ENCODE data around the gene BIVM. TPM values are rescaled to one million over a fixed set of nuclear protein-coding genes. Genes with fewer than 3 reads are reported as not detected.

The BIVM gene
- total RNA-seq, 1 experiment from 2014 or later, result 12.5 TPM

DNA sequence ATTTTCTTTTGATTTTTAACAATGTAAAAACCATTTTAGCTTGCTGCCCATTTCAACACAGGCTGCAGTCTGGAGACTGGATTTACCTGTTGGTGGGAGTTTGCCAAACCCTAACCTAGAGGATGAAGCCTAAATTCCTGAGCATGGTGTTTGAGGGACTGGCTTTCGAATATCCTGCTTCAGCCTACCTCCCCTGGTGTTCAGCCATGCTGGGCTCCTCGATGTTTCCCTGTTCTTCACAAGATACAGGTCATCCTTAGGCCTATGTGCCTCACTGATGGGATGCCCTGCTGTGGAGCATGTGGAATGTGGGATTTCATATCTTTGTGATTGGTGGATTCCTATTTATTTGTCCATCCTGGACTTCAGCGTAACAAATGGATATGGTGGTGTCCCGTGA, 26.5 kb downstream of the BIVM start:
- H3K4me2 ChIP-seq, result peak overlapping the region; percentile 71
- H3K9me2 ChIP-seq (ENCODE audit: insufficient read depth), result no peaks in the 10 kb centered on the region
- CTCF ChIA-PET, result interaction anchor here (0.6 kb wide), 1 partner anchor 16 kb away, joined by 3 read pairs; no protein-coding TSS in a partner anchor
- H4K20me1 ChIP-seq (ENCODE audit: insufficient read depth), result 0 out of 2 replicates have a peak, but pooled peaks cover 4% of the 10 kb centered on the region
- peaks cover 17% of the 10 kb centered on the region for H3K4me1 ChIP-seq (replicated peaks; ENCODE audit: insufficient read depth)
- no peaks in the 10 kb centered on the region for H3K9me3 ChIP-seq (ENCODE audit: insufficient read depth, low read depth)
- H3K36me3 ChIP-seq (ENCODE audit: low read depth), result no peaks in the 10 kb centered on the region; the same call in 1 of the 2 replicates
- H2AFZ ChIP-seq, result no peak overlapping the region; the same call in 1 of the 2 replicates
- no peak for TF ChIP-seq EZH2 (IDR thresholded peaks at IDR 0.05; ENCODE audit: low read depth)
- no peak for TF ChIP-seq CTCF (conservative IDR thresholded peaks at IDR 0.05)
- no TSS peak for BruUV-seq (replicated peaks)
- H3K4me3 ChIP-seq, result no peak overlapping the region
- no peaks in the 10 kb centered on the region for H3K79me2 ChIP-seq (ENCODE audit: low read depth)
- peak in 1 of 2 experiments; percentile 62 for DNase-seq
- H3F3A ChIP-seq (ENCODE audit: insufficient read depth, low read depth), result peaks cover 21% of the 10 kb centered on the region
- intact Hi-C loops (cut with micrococcal nuclease; ENCODE audit: unreplicated experiment), result no loop called here
- peak overlapping the region; percentile 59 for H3K27ac ChIP-seq
- POLR2A ChIA-PET (ENCODE audit: unreplicated experiment), result interaction anchor here (0.6 kb wide), 1 partner anchor 20 kb away, joined by 4 read pairs; no protein-coding TSS in a partner anchor
- no peaks in the 10 kb centered on the region for H3K27me3 ChIP-seq (ENCODE audit: insufficient read depth, low read depth)

- POLR2A ChIA-PET (ENCODE audit: unreplicated experiment), result interaction anchor here (0.6 kb wide), 3 partner anchors 19 to 229 kb away, joined by 3 to 13 read pairs (median 4); partner anchors contain the start of gene TPP2
- Histone ChIP-seq H3K36me3 (ENCODE audit: low read depth) (no peaks in the 10 kb centered on the region; the same call in 1 of the 2 replicates), H3K27ac (peak overlapping the region; percentile 59), H3K4me1 (replicated peaks; ENCODE audit: insufficient read depth) (peaks cover 17% of the 10 kb centered on the region), H3K79me2 (ENCODE audit: low read depth) (no peaks in the 10 kb centered on the region), H3K4me3 (peak overlapping the region; percentile 2; the same call in 1 of the 2 replicates), H3K4me2 (peak overlapping the region; percentile 71), H2AFZ (peak overlapping the region; percentile 74; the same call in 1 of the 2 replicates), H3K27me3 (ENCODE audit: insufficient read depth, low read depth) (no peaks in the 10 kb centered on the region), H3K9me3 (ENCODE audit: insufficient read depth, low read depth) (no peaks in the 10 kb centered on the region), H3F3A (ENCODE audit: insufficient read depth, low read depth) (peaks cover 21% of the 10 kb centered on the region), H4K20me1 (ENCODE audit: insufficient read depth) (no peaks in the 10 kb centered on the region), H3K9me2 (ENCODE audit: insufficient read depth) (no peaks in the 10 kb centered on the region)
- BruUV-seq (replicated peaks), result no TSS peak
- CTCF ChIA-PET, result interaction anchor here (0.6 kb wide), 1 partner anchor 16 kb away, joined by 3 read pairs; no protein-coding TSS in a partner anchor
- peak; percentile 5 to 86 for DNase-seq
- intact Hi-C loops (cut with micrococcal nuclease; ENCODE audit: unreplicated experiment), result loop anchor here (1.0 kb wide), 1 partner anchor 230 kb away; the partner anchor contains the start of gene TPP2
- TF ChIP-seq CTCF (conservative IDR thresholded peaks at IDR 0.05) (no peak; the same call in 1 of the 2 replicates), EZH2 (IDR thresholded peaks at IDR 0.05; ENCODE audit: low read depth) (no peak)
Measured at GRCh38 chr13:102825921-102826706, 27.2 kb downstream of the BIVM start.

- H3K4me3 ChIP-seq, result no peak overlapping the region
- no peaks in the 10 kb centered on the region for H3K9me3 ChIP-seq (ENCODE audit: insufficient read depth, low read depth)
- no peak for TF ChIP-seq EZH2 (IDR thresholded peaks at IDR 0.05; ENCODE audit: low read depth)
- no peak for TF ChIP-seq CTCF (conservative IDR thresholded peaks at IDR 0.05)
- CTCF ChIA-PET, result no interaction called here
- POLR2A ChIA-PET (ENCODE audit: unreplicated experiment), result no interaction called here
- H3F3A ChIP-seq (ENCODE audit: insufficient read depth, low read depth), result peaks cover 14% of the 10 kb centered on the region
- no peaks in the 10 kb centered on the region for H3K79me2 ChIP-seq (ENCODE audit: low read depth)
- DNase-seq, result no peak
- no peak overlapping the region for H2AFZ ChIP-seq
- no TSS peak for BruUV-seq (replicated peaks)
- peaks cover 11% of the 10 kb centered on the region for H3K4me1 ChIP-seq (replicated peaks; ENCODE audit: insufficient read depth)
- no peaks in the 10 kb centered on the region for H4K20me1 ChIP-seq (ENCODE audit: insufficient read depth)
- H3K4me2 ChIP-seq, result no peak overlapping the region
- no peak overlapping the region for H3K27ac ChIP-seq
- H3K27me3 ChIP-seq (ENCODE audit: insufficient read depth, low read depth), result no peaks in the 10 kb centered on the region
- intact Hi-C loops (cut with micrococcal nuclease; ENCODE audit: unreplicated experiment), result no loop called here
- H3K9me2 ChIP-seq (ENCODE audit: insufficient read depth), result no peaks in the 10 kb centered on the region
- no peaks in the 10 kb centered on the region for H3K36me3 ChIP-seq (ENCODE audit: low read depth)
Measured at GRCh38 chr13:102830646-102831045, 31.7 kb downstream of the BIVM start.
